Right renal cortex interstitium (tissue), 3 donors: Measurements from ENCODE around the gene SFXN3. TPM values are rescaled to one million over a fixed set of nuclear protein-coding genes. Genes with fewer than 3 reads are reported as not detected.

Experiments used
- DNase-seq, 3 donors: peaks; one replicate each; pipeline ENCODE4 v3.0.0-alpha.2; 2013; ENCODE audit warnings: low read depth in 3 of 3, low spot score in 2 of 3
- polyA plus RNA-seq, 3 donors: library from polyadenylated mRNA; unstranded; fragments of 120-200 nt; gene quantifications; one replicate each; pipeline ENCODE4 v1.2.1, GENCODE V29; 2013; ENCODE audit not compliant: insufficient read length in 3 of 3

Gene SFXN3
- polyA plus RNA-seq, 3 donors, result 20.7 to 22.6 (median 22.3) TPM

DNA sequence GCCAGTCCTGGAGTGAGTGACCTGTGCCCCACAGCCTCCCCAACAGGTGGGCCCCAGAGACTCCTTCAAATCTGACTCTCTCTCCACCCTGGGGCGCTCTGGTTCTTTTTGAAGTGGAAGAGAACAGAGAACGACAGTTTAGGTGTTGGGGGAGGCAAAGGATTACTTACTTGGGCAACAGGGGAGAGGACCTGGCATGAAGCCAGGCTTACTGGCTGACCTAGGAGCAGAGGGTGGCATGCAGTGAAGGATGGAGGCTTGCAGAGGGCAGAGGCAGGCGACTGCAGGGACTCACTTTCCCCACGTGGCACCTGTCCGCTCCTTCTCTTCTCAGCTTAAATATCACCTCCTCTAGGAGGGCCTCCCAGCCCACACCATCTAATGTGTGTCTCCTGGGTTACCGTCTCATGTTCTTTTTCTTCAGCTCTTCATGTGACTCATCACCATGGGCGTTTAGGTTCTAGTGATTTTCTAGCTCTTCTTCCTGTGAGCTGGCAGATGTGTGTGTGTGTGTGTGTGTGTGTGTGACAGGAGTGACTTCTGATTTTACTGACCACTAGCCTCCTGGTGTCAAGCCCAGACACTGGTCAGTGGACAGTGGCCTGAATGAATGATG is 16.0 kb upstream of the SFXN3 start:
- DNase-seq, result no peak

DNA sequence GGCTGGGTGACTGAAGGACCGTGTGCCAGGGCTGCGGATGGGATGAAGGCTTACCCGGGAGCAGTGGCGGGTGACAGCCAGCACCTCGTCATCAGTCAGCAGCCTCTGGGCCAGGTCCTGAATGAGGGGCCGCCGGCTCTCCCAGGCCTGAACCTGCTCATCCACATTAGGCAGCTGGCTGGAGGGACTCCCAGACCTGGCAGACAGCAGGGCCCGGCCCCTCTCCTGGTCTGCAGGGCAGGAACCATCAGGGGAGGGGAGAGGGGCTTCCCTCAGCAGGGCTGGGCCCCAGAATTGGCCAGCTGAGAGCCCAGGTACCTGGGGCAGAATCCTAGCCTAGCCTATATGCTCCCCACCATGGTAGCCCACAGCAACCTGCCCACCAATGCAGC is 15.5 kb upstream of the SFXN3 start:
- DNase-seq, result no peak

DNA sequence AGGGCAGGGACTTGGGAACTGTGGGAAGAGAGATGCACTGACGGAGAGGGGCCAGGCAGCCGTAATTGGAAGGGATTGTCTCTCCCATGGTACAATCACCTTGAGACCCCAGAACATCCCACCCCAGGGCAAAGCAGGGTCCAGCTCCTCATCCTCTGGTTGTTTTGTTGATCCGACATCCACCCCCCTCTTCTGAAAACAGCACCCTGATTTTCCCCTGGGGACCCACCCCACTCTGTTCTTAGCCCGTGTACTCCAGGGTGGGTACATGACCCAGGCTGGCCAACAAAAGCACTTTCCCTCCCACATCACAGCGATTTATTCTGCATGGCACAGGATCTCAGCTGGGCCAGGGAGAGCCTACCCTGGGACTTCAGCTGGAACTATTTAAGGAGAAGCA is 14.2 kb upstream of the SFXN3 start:
- DNase-seq, result no peak

DNA sequence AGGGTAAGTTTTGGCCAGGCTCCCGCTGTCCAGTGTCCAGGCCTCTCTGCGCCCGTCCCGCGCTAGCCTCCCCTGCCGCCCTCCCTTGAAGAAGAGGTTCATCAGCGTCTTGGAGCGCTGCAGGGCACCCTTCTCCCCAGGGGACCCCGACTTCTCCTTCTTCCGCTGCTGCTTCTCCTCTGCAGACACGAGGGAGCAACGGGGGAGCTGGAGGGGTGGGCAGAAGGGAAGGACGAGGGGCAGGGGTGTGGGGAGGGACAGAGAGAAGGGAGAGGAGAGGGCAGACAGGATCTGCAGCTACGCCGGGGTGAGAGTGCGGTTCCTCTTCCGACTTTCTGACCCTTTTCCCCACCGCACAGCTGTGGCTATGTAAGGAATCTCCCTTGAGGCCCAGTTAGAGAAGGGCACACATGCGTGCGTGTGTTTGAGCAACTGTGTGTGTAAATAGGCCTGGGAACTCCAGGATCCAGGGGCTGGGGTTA is 12.9 kb upstream of the SFXN3 start:
- no peak for DNase-seq

DNA sequence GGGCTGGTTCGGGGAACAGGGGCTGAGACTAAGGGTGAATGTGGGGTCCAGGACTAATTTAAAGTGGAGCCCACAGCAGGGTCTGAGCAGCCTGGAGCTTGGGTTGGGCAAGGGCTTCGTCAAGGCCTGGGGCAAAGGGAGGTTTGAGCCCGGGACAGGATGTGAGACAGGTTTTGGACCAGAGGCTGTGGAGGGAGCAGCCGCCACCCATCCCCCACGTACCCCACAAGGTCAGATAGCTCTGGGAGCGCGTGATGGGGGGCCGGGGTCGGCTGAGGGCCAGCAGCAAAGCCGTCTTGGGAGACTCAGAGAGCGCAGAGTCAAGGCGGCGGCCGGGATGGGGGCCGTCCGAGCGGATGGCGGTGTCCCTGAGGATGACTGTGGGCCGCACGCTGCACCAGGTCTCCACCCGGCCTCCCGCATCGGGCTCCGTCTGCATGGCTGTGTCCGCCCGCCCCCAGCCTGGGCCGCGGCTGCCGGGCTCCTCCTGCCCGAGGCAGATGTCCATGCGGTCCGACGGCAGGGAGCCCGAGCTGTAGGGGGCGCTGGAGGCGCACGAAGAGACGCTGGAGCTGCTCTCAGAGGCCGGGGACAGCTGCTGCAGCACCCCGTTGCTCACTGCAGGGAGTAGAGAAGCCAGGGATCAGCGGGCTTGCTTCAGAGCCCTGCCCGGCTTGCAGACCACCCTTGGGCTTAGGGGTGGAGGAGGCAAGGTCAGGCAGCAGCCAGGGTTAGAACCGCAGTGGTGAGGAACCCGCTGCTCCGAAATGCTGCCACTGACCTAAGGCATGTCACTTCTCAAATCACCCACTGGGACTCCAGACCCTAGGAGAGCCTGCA is 12.2 kb upstream of the SFXN3 start:
- no peak for DNase-seq

DNA sequence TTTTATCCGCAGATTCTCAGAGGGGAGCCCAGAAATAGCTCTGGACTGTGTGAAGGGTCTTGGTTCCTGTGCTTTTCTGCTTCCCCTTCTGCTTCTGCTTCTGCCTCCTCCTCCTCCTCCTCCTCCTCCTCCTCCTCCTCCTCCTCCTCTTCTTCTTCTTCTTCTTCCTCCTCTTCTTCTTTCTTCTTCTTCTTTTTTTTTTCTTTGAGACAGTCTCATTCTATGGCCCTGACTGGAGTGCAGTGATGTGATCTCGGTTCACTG is 11.7 kb upstream of the SFXN3 start:
- DNase-seq, result no peak

DNA sequence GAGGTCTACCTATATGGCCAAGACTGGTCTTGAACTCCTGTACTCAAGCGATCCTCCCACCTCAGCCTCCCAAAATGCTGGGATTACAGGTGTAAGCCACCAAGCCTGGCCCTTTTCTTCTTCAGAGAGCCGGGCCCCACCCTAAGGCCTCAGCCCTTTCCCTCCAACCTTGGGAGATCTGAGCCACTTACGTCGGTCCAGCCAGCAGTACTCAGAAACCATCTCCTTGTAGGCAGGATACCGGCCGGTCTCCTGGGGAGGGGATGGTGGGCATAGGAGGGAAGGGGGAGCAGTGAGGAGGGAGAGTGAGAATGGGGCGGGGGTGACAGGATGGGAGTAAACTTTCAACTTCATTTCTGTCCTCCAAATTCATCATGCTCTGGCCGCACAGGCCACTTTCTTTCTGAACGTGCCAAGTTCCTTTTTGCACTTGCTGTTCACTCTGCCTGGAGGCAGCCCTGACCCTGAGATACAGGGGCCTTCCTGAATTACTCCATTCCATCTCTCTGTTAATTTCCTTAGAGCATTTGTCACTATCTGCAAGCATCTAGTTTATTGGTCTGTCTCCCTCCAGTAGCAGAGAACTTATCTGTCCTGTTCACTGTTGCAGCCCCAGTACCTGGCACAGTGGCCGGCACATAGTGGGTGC is 10.5 kb upstream of the SFXN3 start:
- DNase-seq, result no peak

DNA sequence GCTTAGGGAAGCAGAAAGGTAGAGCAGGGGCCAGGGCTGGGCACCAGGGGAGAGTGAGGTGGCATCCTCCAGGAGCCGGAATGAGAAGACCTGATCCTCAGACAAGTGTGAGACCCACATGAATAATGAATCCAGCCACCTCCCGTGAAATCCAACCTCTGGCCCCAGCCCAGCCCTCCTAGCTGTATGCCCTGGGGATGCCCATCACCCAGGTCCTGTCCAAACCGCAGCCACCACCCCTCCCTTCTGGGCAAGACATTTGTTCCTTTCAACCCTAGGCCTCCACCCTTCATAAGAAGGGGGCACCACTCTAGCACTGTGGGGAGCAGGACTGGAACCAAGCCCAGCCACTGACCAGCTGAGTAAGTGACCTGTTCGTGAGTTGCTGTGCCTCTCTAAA is 9.8 kb upstream of the SFXN3 start:
- no peak for DNase-seq

DNA sequence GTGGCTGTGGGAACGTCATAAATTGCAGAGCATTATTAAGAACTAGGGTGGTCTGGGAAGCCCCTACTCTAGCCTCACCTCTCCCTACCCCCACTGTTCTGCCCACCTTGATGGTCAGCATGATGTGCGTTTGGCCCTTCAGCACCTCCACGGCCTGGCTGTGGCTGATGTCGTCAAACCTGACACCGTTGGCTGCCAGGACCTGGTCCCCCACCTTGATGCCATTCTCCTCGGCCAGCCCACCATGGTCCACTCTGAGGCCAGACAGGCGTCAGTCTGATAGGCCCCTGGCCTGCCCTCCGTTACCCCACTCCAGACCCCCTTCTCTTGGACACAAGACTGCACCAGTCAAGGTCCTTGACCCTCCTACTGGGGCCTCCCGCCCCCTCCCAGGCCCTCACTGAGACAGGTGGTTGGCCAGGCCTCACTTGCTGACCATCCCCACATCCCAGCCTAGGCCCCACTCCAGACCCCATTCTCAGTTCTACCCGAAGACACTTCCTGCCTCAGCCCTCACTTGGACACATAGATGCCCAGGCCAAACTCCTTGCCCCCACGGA is 9.3 kb upstream of the SFXN3 start:
- DNase-seq, result no peak

DNA sequence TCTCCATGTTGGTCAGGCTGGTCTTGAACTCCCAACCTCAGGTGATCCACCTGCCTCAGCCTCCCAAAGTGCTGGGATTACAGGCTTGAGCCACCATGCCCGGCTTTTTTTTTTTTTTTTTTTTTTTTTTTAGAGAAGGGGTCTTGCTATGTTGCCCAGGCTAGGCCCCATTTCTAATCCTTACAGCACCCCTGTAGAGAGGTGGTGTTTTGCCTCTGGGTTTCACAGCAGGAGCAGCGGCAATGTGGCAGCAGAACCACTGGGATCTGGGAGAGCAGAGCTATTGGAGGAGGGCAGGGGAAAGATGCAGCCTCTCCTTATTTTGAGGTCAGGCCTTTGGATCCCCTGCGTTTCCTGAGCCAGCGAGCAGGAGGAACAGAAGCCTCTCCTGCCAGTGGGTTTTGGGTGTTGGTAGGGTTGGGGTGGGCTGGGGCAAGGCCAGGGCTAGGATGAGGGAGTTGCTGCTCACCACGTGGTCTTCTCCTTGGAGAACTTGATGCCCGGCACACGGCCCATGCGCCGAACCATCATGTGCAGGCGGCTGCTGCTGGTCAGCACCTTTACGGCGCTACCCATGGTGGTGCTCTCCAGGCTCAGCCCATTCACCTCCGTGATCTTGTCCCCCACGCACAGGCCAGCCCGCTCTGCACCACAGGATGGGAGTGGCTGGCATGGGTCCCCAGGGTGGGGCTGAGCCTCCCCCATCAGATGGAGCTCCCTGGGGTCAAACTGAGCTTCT is 7.9 kb upstream of the SFXN3 start:
- no peak for DNase-seq

DNA sequence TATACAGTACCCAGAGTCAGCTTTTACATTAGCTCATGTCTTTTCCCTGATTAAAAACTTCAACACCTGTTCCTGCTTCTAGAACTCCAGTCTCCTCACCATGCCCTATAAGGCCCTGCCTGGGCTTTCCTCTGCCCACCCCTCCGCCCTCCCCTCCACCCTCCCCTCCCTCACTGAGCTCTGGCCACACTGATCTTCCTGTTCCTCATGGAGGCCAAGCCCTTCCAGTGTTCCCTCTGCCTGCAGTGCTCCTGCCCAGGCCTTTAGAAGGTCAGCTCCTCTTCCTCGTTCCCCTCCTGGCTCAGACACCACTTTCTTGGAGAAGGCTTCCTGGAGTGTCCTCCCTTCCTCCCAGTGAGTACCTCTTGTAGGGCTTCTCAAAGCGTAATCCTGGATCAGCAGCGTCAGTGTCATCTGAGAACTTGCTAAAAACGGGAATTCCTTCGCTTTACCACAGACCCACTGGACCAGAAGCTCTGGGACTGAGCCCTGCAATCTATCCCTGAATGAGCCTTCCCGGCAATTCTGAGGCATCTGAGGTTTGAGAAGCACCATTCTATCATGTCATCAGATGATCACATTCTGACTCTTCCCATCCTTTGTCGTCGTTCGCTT is 3.8 kb upstream of the SFXN3 start:
- DNase-seq, result no peak

DNA sequence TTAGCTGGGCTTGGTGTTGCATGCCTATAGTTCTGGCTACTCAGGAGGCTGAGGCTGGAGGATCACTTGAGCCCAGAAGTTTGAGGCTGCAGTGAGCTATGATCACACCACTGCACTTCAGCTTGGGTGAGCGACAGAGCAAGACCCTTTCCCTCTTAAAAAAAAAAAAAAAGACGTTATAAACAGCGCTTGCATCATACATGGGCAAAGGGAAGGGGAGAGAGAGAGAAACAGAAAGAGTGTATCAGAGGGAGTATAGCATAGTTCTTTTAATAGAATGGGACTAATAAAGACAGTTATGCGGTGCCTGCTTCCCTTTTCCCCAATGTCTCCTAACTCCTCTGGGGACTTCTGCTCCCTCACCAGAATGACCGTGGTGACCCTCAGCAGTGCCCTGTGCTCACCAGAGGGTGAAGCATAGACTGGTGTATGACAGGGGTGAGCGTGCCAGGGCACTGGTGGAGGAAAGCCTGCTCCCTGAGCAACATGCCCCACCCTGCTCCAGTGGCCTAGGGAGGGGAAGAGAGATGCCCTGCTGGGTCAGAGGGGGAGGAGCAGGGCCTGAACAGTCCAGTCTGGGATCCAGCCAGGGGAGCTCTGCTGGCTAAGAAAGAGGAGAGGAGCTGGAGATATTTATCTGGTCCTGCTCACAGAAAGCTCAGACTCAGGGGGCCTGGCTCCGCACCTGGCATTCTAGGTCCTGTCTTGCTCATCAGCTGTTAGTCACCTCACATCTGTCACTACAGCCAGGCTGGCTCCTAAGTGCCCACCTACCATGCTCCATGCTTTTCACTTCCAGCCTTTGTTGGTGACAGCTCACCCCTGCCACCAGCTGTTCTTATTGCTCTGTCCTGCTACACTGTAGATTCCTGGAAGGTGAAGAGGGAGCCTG is 2.3 kb upstream of the SFXN3 start:
- DNase-seq, result no peak

DNA sequence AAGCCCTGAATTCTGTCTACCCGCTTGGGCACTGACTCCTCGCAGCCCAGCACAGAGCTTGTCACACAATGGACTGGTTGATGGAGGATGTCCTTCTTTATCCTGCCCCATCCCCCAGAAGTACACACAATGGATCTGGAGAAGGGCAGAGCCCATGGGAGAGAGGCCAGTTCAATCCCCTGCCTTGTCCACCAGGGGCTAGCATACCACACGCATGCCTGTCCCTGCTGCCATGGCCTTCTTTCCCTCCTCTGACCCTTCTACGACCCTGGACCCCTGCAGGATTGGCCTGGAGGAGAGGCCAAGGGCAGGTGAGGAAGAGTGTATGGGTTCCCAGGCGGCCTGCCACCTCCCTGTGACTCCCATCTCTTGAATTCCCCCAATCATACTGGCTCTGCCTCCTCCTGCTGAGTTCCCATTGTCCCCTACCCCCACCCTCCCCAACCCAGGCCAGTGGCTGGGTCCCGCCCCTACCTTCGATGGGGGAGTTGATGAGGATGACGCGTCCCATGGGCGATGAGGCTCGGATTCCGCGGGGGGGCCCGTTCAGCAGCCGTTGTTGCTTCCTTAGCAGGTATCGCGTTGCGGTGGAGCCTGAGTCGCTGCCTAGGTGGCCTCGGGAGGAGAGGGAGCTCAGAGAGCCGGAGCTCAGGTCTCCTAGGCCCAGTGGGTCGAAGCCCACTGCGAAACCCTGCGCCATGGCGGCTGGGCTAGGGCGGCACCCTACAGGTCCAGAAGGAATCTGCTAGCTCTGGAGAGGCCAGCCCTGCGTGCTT is 1.3 kb upstream of the SFXN3 start:
- no peak for DNase-seq

DNA sequence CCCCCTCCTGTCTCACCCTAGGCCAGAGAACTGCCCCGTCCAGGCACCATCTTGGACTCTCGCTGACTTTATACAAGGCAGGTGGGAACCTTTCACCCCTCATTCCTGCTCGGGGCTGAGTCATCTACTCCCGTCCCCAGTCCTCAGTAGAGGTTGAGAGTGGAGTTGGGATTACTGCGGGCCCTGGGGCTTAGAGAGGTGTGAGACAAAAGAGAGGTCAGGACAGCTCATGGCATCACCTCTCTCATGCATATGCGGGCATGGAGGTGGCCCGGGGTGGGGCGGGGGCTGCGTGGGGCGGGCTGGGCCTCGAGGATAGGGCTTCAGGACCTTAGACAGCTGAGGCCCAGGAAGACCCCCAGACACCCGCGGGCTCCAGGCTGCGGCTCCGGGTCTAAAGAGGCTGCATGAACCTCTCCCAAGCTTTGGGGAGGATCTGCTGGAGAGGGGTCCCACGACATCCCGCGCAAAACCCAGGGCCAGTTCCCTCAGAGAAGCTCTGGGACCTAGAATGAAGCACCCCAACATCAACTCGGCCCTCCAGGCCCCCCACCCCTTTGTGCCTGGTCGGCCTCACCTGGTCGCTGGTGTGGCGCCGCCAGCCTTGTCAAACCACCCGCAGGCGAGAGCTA is 422 bp upstream of the SFXN3 start:
- no peak for DNase-seq

DNA sequence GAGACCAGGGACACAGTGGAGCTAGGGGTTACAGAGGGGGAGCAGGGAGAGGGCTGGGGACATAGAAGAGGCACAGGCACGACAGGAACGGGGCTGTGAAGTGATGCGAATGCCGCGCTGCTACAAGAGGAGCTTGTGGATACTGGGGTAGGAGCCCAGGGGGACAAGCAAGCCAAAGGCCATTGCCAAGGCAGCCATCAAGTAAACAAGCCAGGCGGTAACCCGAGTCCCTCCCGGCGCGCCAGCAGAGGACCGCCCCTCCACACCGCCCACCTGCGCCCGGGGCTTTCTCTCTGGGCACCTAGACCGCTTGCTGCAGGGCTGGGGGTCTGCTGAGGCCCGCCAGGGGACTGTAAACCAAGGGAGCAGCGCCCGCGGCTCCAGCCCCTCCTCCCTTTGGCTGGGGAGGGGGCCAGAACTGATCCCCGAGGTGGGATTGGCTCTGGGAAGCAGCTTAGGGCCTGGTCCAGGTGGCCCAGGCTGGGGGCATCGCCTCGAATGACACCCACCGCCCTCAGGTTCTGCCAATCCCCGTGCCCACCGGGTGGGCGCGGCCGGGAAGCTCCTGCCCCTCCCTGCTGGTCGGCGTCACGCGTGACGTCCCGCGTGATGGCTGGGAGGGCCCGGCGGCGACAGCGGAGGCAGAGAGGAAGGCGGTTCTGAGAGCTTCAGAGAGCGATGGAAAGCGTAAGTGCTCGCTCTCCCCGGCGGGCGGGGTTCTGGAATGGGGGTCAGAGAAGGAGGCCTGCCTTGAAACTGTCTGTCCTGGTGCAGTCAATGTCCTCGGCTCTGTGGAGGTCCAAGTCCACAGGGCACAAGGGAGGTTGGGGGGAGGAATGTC is 982 bp downstream of the SFXN3 start:
- DNase-seq, result no peak

DNA sequence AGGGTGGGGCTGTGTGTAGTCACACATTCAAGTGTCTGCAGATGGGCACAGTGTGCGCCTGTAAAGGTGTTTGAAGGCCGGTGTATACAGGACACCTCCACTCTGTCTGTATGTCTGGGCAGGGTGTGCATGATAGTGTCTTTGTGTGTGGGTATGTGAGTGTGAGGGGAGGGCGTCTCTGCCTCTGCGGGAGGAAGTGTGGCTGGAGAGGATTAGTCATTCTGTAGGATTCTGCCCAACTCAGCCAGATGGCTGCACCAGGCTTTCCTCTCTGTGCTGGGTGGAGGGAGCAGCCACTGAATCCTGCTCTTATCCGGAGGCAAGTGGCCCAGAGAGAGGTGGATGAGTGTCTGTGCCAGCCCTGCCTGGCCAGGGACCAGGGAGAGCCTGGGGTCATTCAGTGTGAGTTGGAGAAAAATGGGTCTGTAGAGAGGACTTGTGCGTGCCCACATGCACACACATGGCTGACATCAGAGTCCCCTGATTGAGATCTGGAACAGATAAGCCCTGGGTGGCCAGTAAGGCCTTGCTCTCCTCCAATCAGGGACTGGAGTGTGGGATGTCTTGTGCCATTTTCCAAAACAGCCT is 1.7 kb downstream of the SFXN3 start:
- no peak for DNase-seq

DNA sequence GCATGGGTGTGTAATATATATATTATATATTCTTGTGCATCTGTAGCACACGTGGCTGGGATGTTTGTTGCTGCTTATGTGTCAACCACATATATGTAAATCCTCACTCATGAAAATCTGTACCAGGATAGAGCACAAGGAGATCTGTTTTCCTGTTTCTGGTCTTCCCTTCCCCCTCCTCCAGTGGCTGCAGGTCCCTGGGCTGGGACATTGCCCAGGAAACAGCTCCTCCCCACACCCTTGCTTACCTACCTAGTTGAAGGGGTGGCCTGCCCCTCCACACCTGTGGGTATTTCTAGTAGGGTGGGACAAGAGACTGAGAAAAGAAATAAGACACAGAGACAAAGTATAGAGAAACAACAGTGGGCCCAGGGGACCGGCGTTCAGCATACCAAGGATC is 2.2 kb downstream of the SFXN3 start:
- no peak for DNase-seq
